HCT116 (cell line): Measurements from ENCODE around the gene FLNB. TPM values are rescaled to one million over a fixed set of nuclear protein-coding genes. Genes with fewer than 3 reads are reported as not detected.

ENCODE experiments used
- ATAC-seq: fragments of 200-7000 bp; cut with Tn5 transposase; 2 replicates; pipeline ENCODE4 v1.9.1; 2020; ENCODE audit warnings: mild to moderate bottlenecking, moderate library complexity
- BruUV-seq: library from RNA; stranded (reverse); fragments of 400-500 nt; replicated peaks from 2 replicates; lab custom pipeline; 2021; lab: Mats Ljungman, UMichigan
- CTCF ChIA-PET: fragments of 300-600 bp; sonication (Branson Sonifier 250); formaldehyde crosslinking; loops from one replicate; lab custom pipeline; 2021; ENCODE audit warnings: antibody characterized with exemption; lab: Charles Lee
- POLR2A ChIA-PET: fragments of 300-600, 350-600 bp; sonication (Branson Sonifier 250); formaldehyde crosslinking; loops from one replicate; lab custom pipeline; 2021; ENCODE audit warnings: antibody characterized with exemption; lab: Charles Lee
- RAD21 ChIA-PET, 2 experiments: fragments of 300-600 bp; sonication (Branson Sonifier 250); formaldehyde crosslinking; loops; one replicate each; lab custom pipeline; 2023; ENCODE audit warnings: low total read pairs in 2 of 2; ENCODE audit not compliant: uncharacterized antibody in 2 of 2, unreplicated experiment in 2 of 2, low non-redundant PET in 1 of 2; lab: Charles Lee
- DNase-seq: peaks from one replicate; pipeline ENCODE4 v3.0.0-alpha.2; 2010; ENCODE audit warnings: low read depth, low spot score
- H2AFZ ChIP-seq: fragments of 200-600 bp; shearing (Covaris generic), sonication (generic); 2 replicates; pipeline ENCODE4 v1.6.1; 2017; ENCODE audit warnings: low read depth, mixed run types, mixed read lengths, antibody characterized with exemption, low read length; ENCODE audit not compliant: poor library complexity, severe bottlenecking
- H3K27ac ChIP-seq: 2 replicates; pipeline ENCODE4 v1.5.1; 2012; ENCODE audit warnings: low read depth, low read length
- H3K27me3 ChIP-seq: fragments of 200-600 bp; sonication (generic); 2 replicates; pipeline ENCODE4 v1.6.1; 2016; ENCODE audit warnings: mixed run types, low read length, mixed read lengths; ENCODE audit not compliant: insufficient read depth
- H3K36me3 ChIP-seq, 2 experiments: fragments of 200-500 bp in 1 of 2; fragments of 200-600 bp in 1 of 2; sonication (Bioruptor generic) in 1 of 2; sonication (generic) in 1 of 2; 2 replicates each; pipeline versions ENCODE4 v1.5.1 to v1.6.1; 2014 to 2016; ENCODE audit warnings: low read length in 2 of 2, inconsistent platforms in 1 of 2, mixed read lengths in 1 of 2, mixed run types in 1 of 2; ENCODE audit not compliant: insufficient read depth in 2 of 2, control insufficient read depth in 1 of 2
- H3K4me1 ChIP-seq, 2 experiments: fragments of 200-600 bp in 1 of 2; sonication (generic) in 1 of 2; 2 replicates each; pipeline versions ENCODE4 v1.5.1 to v1.6.1; 2012 to 2017; ENCODE audit warnings: low read length in 2 of 2, inconsistent platforms in 1 of 2, mild to moderate bottlenecking in 1 of 2, mixed read lengths in 1 of 2, mixed run types in 1 of 2, moderate library complexity in 1 of 2; ENCODE audit not compliant: insufficient read depth in 2 of 2, control insufficient read depth in 1 of 2
- H3K4me2 ChIP-seq: fragments of 200-600 bp; sonication (generic); 2 replicates; pipeline ENCODE4 v1.6.1; 2017; ENCODE audit warnings: mixed run types, low read length, mixed read lengths
- H3K4me3 ChIP-seq, 2 experiments: fragments of 200-600 bp in 1 of 2; sonication (generic) in 1 of 2; replicated peaks in 1 of 2; 2 replicates each; pipeline ENCODE4 v1.5.1; 2011 to 2016; ENCODE audit warnings: low read length in 2 of 2, control low read depth in 1 of 2, low read depth in 1 of 2, mild to moderate bottlenecking in 1 of 2, mixed read lengths in 1 of 2, mixed run types in 1 of 2
- H3K79me2 ChIP-seq: fragments of 200-600 bp; sonication (generic); 2 replicates; pipeline ENCODE4 v1.6.1; 2017; ENCODE audit warnings: mild to moderate bottlenecking, mixed run types, low read length, moderate library complexity, mixed read lengths; ENCODE audit not compliant: insufficient read depth
- H3K9ac ChIP-seq: fragments of 200-600 bp; sonication (generic); 2 replicates; pipeline ENCODE4 v1.6.1; 2016; ENCODE audit warnings: low read length, mixed read lengths
- H3K9me2 ChIP-seq: fragments of 200-600 bp; sonication (generic), shearing (Covaris generic); 2 replicates; pipeline ENCODE4 v1.6.1; 2017; ENCODE audit warnings: mixed run types, mild to moderate bottlenecking, moderate library complexity; ENCODE audit not compliant: insufficient read depth
- H3K9me3 ChIP-seq, 2 experiments: fragments of 200-500 bp in 1 of 2; fragments of 200-600 bp in 1 of 2; sonication (Bioruptor generic) in 1 of 2; sonication (generic) in 1 of 2; 2 replicates each; pipeline ENCODE4 v1.6.1; 2014 to 2017; ENCODE audit warnings: low read length in 2 of 2, mixed read lengths in 2 of 2, inconsistent platforms in 1 of 2, low read depth in 1 of 2, mild to moderate bottlenecking in 1 of 2, mixed run types in 1 of 2, moderate library complexity in 1 of 2; ENCODE audit not compliant: control insufficient read depth in 1 of 2, insufficient read depth in 1 of 2
- H4K20me1 ChIP-seq: fragments of 200-600 bp; sonication (generic), shearing (Covaris generic); 2 replicates; pipeline ENCODE4 v1.6.1; 2017; ENCODE audit warnings: mixed run types, mild to moderate bottlenecking, moderate library complexity; ENCODE audit not compliant: insufficient read depth
- ATF3 ChIP-seq: IDR thresholded peaks from 2 replicates; pipeline ENCODE4 v1.6.1; 2012
- CBX3 ChIP-seq: IDR thresholded peaks from 2 replicates; pipeline ENCODE4 v1.6.1; 2012; ENCODE audit warnings: low read depth
- CEBPB ChIP-seq: IDR thresholded peaks from 2 replicates; pipeline ENCODE4 v1.6.1; 2012; ENCODE audit warnings: low read depth
- EGR1 ChIP-seq: IDR thresholded peaks from 2 replicates; pipeline ENCODE4 v1.6.1; 2012; ENCODE audit warnings: low read depth
- EZH2 ChIP-seq: fragments of 200-600 bp; sonication (generic); IDR thresholded peaks from 2 replicates; pipeline ENCODE4 v1.6.1; 2017; ENCODE audit warnings: antibody characterized with exemption, mixed run types
- FOSL1 ChIP-seq: IDR thresholded peaks from 2 replicates; pipeline ENCODE4 v1.6.1; 2012; ENCODE audit warnings: low read depth
- JUND ChIP-seq: IDR thresholded peaks from 2 replicates; pipeline ENCODE4 v1.6.1; 2012
- MAX ChIP-seq: IDR thresholded peaks from 2 replicates; pipeline ENCODE4 v1.6.1; 2012
- SP1 ChIP-seq: IDR thresholded peaks from 2 replicates; pipeline ENCODE4 v1.6.1; 2012; ENCODE audit warnings: low read depth
- TCF7L2 ChIP-seq: IDR thresholded peaks from 2 replicates; pipeline ENCODE4 v1.7.0; 2011; ENCODE audit warnings: borderline replicate concordance, inconsistent platforms; ENCODE audit not compliant: insufficient read depth, insufficient read length; ENCODE audit errors: extremely low read depth
- YY1 ChIP-seq: IDR thresholded peaks from 2 replicates; pipeline ENCODE4 v1.6.1; 2011; ENCODE audit warnings: low read length, low read depth, moderate library complexity, mild to moderate bottlenecking; ENCODE audit not compliant: insufficient replicate concordance; ENCODE audit errors: extremely low read depth
- ZBTB33 ChIP-seq: IDR thresholded peaks from 2 replicates; pipeline ENCODE4 v1.6.1; 2011; ENCODE audit warnings: mild to moderate bottlenecking, low read length, moderate library complexity; ENCODE audit not compliant: insufficient replicate concordance; ENCODE audit errors: extremely low read depth
- ZNF274 ChIP-seq: fragments of 200-500 bp; sonication (Bioruptor generic); IDR thresholded peaks from 2 replicates; pipeline ENCODE4 v1.6.1; 2014; ENCODE audit warnings: mild to moderate bottlenecking, low read depth, low read length, inconsistent platforms
- intact Hi-C: fragments of 100-400 bp; cut with micrococcal nuclease; formaldehyde crosslinking; loops from 2 replicates; pipeline ENCODE4 v1.10.0; 2022
- total RNA-seq: library from RNA; stranded (reverse); gene quantifications from one replicate; pipeline ENCODE4 v1.2.1, GENCODE V29; 2021; ENCODE audit not compliant: unreplicated experiment
- TF ChIP-seq, protein P1 (sequence below): IDR thresholded peaks from 2 replicates; pipeline ENCODE4 v1.6.1; 2012; ENCODE audit warnings: low read depth

The FLNB gene
- total RNA-seq, 1 experiment from 2014 or later, result 116 TPM

GRCh38 chr3:58013099-58013498 is 4.9 kb downstream of the FLNB start:
- intact Hi-C loops, result no loop called here
- H3K27me3 ChIP-seq, result no peaks in the 10 kb centered on the region
- ATAC-seq, result no peak
- no peak overlapping the region for H3K9ac ChIP-seq
- POLR2A ChIA-PET, result interaction anchor here (1.1 kb wide), 1 partner anchor 36 kb away, joined by 3 read pairs; no protein-coding TSS in a partner anchor
- RAD21 ChIA-PET, result no interaction called here
- no peaks in the 10 kb centered on the region; the same call in 1 of the 2 replicates for H4K20me1 ChIP-seq
- H3K9me2 ChIP-seq, result no peaks in the 10 kb centered on the region
- H3K4me1 ChIP-seq, result peaks cover 28 to 37% of the 10 kb centered on the region in 2 experiments
- H3K9me3 ChIP-seq, result no peaks in the 10 kb centered on the region
- H3K4me2 ChIP-seq, result no peak overlapping the region
- TF ChIP-seq, protein P1, sequence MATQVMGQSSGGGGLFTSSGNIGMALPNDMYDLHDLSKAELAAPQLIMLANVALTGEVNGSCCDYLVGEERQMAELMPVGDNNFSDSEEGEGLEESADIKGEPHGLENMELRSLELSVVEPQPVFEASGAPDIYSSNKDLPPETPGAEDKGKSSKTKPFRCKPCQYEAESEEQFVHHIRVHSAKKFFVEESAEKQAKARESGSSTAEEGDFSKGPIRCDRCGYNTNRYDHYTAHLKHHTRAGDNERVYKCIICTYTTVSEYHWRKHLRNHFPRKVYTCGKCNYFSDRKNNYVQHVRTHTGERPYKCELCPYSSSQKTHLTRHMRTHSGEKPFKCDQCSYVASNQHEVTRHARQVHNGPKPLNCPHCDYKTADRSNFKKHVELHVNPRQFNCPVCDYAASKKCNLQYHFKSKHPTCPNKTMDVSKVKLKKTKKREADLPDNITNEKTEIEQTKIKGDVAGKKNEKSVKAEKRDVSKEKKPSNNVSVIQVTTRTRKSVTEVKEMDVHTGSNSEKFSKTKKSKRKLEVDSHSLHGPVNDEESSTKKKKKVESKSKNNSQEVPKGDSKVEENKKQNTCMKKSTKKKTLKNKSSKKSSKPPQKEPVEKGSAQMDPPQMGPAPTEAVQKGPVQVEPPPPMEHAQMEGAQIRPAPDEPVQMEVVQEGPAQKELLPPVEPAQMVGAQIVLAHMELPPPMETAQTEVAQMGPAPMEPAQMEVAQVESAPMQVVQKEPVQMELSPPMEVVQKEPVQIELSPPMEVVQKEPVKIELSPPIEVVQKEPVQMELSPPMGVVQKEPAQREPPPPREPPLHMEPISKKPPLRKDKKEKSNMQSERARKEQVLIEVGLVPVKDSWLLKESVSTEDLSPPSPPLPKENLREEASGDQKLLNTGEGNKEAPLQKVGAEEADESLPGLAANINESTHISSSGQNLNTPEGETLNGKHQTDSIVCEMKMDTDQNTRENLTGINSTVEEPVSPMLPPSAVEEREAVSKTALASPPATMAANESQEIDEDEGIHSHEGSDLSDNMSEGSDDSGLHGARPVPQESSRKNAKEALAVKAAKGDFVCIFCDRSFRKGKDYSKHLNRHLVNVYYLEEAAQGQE, result no peak
- TF ChIP-seq CBX3 (no peak), ZBTB33 (no peak), JUND (no peak), EZH2 (no peak), FOSL1 (no peak), CEBPB (no peak), YY1 (no peak), TCF7L2 (no peak), MAX (no peak), ATF3 (no peak), SP1 (no peak), EGR1 (no peak), ZNF274 (no peak)
- TF ChIP-seq, all 23 proteins: peak for 0
- no peaks in the 10 kb centered on the region for H3K36me3 ChIP-seq
- DNase-seq, result no peak
- CTCF ChIA-PET, result no interaction called here
- no peak overlapping the region for H3K27ac ChIP-seq
- peaks cover 92% of the 10 kb centered on the region for H3K79me2 ChIP-seq
- BruUV-seq, result no TSS peak
- H2AFZ ChIP-seq, result no peak overlapping the region
- no peak overlapping the region for H3K4me3 ChIP-seq
